Gastroesophageal sphincter (tissue), 4 donors: ENCODE measurements around the gene SLC7A8. TPM values are rescaled to one million over a fixed set of nuclear protein-coding genes. Genes with fewer than 3 reads are reported as not detected.
A peak's percentile ranks its signal among the peaks of the same experiment; 100 is the strongest.

ENCODE experiments used
- ATAC-seq: fragments of 150-250 bp; one replicate; pipeline ENCODE4 v1.9.1; 2016; ENCODE audit warnings: mild to moderate bottlenecking, moderate library complexity
- H3K27ac ChIP-seq, 4 donors: fragments of 200-600 bp; sonication (generic) in 3 of 4; 1 replicate in 3 of 4; 2 replicates in 1 of 4; pipeline ENCODE4 v1.5.1; 2016 to 2019
- H3K27me3 ChIP-seq: fragments of 200-600 bp; sonication (generic); one replicate; pipeline ENCODE4 v1.5.1; 2019
- H3K36me3 ChIP-seq, 2 donors: fragments of 200-600 bp; sonication (generic); one replicate each; pipeline ENCODE4 v1.5.1; 2019; ENCODE audit warnings: control low read depth in 1 of 2
- H3K4me1 ChIP-seq, 3 donors: fragments of 200-600 bp; sonication (generic); 1 replicate in 2 of 3; 2 replicates in 1 of 3; pipeline ENCODE4 v1.5.1; 2016 to 2019; ENCODE audit warnings: control low read depth in 2 of 3
- H3K4me3 ChIP-seq, 2 donors: fragments of 200-600 bp; sonication (generic); one replicate each; pipeline ENCODE4 v1.5.1; 2019; ENCODE audit warnings: mild to moderate bottlenecking in 1 of 2, moderate library complexity in 1 of 2
- H3K9me3 ChIP-seq, 3 donors: fragments of 200-600 bp; sonication (generic); one replicate each; pipeline ENCODE4 v1.5.1; 2017 to 2019; ENCODE audit warnings: control low read depth in 2 of 3
- EP300 ChIP-seq: sonication (generic); formaldehyde crosslinking; IDR thresholded peaks from one replicate; pipeline ENCODE4 v1.6.1; 2017; ENCODE audit warnings: antibody characterized with exemption, mild to moderate bottlenecking
- POLR2A ChIP-seq, 2 donors: fragments of 450-650 bp; IDR thresholded peaks; one replicate each; pipeline ENCODE4 v1.6.1; 2017; ENCODE audit warnings: antibody characterized with exemption in 2 of 2, mild to moderate bottlenecking in 2 of 2, moderate library complexity in 1 of 2
- POLR2AphosphoS5 ChIP-seq: sonication (generic); formaldehyde crosslinking; IDR thresholded peaks from one replicate; pipeline ENCODE4 v1.6.1; 2017; ENCODE audit warnings: antibody characterized with exemption
- WGBS, 2 donors: methylation state at CpG; one replicate each; pipeline ENCODE4 v1.1.5; 2018; ENCODE audit warnings: low coverage in 1 of 2; 5-methylcytosine and 5-hydroxymethylcytosine counted together
- total RNA-seq, 4 donors: library from RNA; depleted of rRNA; stranded (reverse); fragments of >200 nt; gene quantifications; one replicate each; pipeline ENCODE4 v1.1.0, GENCODE V29; 2016
- TF ChIP-seq, protein P1 (sequence below), 4 experiments: fragments of 200-600 bp in 2 of 4; fragments of 450-650 bp in 2 of 4; sonication (generic) in 1 of 4; IDR thresholded peaks; one replicate each; pipeline ENCODE4 v1.5.1; 2017 to 2019; ENCODE audit warnings: antibody characterized with exemption in 4 of 4, mild to moderate bottlenecking in 2 of 4, moderate library complexity in 2 of 4

The SLC7A8 gene
- total RNA-seq, 4 donors from 2014 or later: 21.6 to 56.7 (median 32.2) TPM

DNA sequence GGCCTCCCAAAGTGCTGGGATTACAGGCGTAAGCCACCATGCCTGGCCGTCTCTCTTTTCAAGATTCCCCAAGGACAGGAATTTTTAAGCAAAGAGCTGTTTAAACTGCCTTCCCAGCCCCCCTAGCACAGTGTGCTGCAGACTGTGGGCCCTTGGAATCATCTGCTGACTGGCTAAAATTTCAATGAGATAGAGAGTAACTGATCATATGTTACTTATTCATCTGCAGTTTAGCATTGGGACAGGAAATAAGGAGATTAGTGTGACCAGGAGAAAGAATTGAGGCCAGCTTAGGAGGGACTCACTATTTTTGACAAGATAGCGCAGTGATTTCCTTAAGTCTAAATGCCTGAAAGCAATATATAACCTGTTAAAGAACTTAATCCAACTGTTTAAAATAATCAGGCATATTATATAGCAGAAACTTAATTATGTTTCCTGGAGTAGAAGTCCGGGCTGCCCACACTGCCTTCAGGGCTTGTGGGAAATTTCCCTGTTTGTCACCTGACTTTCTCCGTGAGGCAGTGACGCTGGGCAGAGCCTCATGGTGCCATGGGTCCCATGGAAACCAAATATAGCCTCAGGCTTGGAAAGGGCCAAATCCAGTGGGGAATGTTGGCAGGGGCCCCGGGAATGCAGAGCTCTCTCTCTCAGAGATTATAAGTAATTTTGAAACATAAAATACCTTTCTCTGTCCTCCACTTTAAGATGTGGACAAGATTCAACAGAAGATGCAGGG is 41.6 kb downstream of the SLC7A8 start:
- TF ChIP-seq, protein P1, sequence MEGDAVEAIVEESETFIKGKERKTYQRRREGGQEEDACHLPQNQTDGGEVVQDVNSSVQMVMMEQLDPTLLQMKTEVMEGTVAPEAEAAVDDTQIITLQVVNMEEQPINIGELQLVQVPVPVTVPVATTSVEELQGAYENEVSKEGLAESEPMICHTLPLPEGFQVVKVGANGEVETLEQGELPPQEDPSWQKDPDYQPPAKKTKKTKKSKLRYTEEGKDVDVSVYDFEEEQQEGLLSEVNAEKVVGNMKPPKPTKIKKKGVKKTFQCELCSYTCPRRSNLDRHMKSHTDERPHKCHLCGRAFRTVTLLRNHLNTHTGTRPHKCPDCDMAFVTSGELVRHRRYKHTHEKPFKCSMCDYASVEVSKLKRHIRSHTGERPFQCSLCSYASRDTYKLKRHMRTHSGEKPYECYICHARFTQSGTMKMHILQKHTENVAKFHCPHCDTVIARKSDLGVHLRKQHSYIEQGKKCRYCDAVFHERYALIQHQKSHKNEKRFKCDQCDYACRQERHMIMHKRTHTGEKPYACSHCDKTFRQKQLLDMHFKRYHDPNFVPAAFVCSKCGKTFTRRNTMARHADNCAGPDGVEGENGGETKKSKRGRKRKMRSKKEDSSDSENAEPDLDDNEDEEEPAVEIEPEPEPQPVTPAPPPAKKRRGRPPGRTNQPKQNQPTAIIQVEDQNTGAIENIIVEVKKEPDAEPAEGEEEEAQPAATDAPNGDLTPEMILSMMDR (IDR thresholded peaks at IDR 0.05): no peak
- TF ChIP-seq POLR2AphosphoS5 (peak; percentile 87), EP300 (peak; percentile 22), POLR2A (IDR thresholded peaks at IDR 0.05) (no peak)
- peak overlapping the region; percentile 72 to 95 (median 87) for H3K27ac ChIP-seq
- H3K4me3 ChIP-seq: no peak overlapping the region
- WGBS, 2 donors: 36 to 40% methylated on average over 2 to 5 of the region's 7 CpGs
- ATAC-seq: peak; percentile 79
- H3K36me3 ChIP-seq: peaks cover 0 to 52% of the 10 kb centered on the region in 2 donors
- no peaks in the 10 kb centered on the region for H3K27me3 ChIP-seq
- peaks cover 12 to 87% (median 16%) of the 10 kb centered on the region in 3 donors for H3K4me1 ChIP-seq
- H3K9me3 ChIP-seq: no peaks in the 10 kb centered on the region

DNA sequence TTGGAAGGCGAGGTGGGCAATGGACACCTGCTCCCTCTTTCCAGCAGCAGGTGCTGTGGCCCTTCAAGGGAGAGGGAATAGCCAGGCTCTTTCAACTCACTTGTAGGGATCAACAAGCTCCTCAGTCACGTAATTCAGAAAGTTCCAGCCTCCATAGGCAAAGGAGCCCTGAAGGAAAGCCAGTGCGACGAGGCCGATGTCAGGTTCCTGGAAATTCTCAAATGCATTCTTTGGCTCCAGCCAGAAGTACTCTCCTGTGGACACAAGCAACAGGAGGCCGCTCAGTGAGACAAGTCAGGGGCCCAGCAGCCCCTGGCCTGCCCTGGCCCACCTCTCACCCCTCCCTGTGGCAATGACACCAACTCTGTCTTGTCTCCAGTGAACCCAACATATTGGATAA is 43.1 kb downstream of the SLC7A8 start:
- Histone ChIP-seq H3K36me3 (peaks cover 0 to 67% of the 10 kb centered on the region in 2 donors), H3K4me1 (peaks cover 7 to 73% (median 11%) of the 10 kb centered on the region in 3 donors), H3K4me3 (no peak overlapping the region), H3K27me3 (no peaks in the 10 kb centered on the region), H3K27ac (peak overlapping the region in 3 of 4 donors; percentile 39 to 95 (median 90)), H3K9me3 (no peaks in the 10 kb centered on the region)
- TF ChIP-seq POLR2AphosphoS5 (no peak), EP300 (no peak)
- no peak for ATAC-seq
- 57% methylated on average over 5 of the region's 6 CpGs; no CpG with 5 or more reads in 1 of the 2 donors for WGBS, 2 donors

DNA sequence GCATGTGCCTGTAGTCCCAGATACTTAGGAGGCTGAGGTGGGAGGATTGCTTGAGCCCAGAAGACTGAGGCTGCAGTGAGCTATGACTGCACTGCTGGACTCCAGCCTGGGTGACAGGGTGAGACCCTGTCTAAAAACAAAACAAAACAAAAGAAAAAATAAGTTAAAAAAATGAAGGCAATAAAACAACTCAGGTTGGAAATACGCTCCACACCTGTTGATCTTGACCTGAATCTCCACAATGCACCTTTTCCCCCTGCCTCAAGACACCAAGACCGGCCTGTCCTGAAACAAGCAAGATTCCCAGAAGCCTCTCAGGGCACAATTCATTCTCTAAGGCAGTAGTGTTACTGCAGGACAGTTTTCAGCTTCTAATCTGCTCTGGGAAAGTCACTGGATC is 43.6 kb downstream of the SLC7A8 start:
- TF ChIP-seq EP300 (no peak), POLR2A (IDR thresholded peaks at IDR 0.05) (no peak), POLR2AphosphoS5 (no peak)
- TF ChIP-seq, protein P1 (IDR thresholded peaks at IDR 0.05): no peak
- Histone ChIP-seq H3K27ac (peak overlapping the region in 2 of 4 donors; percentile 90 to 95), H3K4me1 (peaks cover 7 to 68% (median 11%) of the 10 kb centered on the region in 3 donors), H3K27me3 (no peaks in the 10 kb centered on the region), H3K4me3 (no peak overlapping the region), H3K9me3 (no peaks in the 10 kb centered on the region), H3K36me3 (peaks cover 0 to 71% of the 10 kb centered on the region in 2 donors)
- 93% methylated on average over 2 of the region's 2 CpGs; no CpG with 5 or more reads in 1 of the 2 donors for WGBS, 2 donors
- ATAC-seq: no peak

GRCh38 chr14:23137813-23138535 is 45.5 kb downstream of the SLC7A8 start:
- Histone ChIP-seq H3K27ac (peak overlapping the region; percentile 9 to 72 (median 50)), H3K27me3 (no peaks in the 10 kb centered on the region), H3K4me3 (no peak overlapping the region), H3K36me3 (peaks cover 0 to 83% of the 10 kb centered on the region in 2 donors), H3K9me3 (no peaks in the 10 kb centered on the region), H3K4me1 (peaks cover 7 to 49% (median 10%) of the 10 kb centered on the region in 3 donors)
- ATAC-seq: no peak
- TF ChIP-seq POLR2AphosphoS5 (no peak), EP300 (no peak), POLR2A (IDR thresholded peaks at IDR 0.05) (no peak)
- TF ChIP-seq, protein P1 (IDR thresholded peaks at IDR 0.05): no peak
- 72 to 90% methylated on average over 3 of the region's 6 CpGs for WGBS, 2 donors

DNA sequence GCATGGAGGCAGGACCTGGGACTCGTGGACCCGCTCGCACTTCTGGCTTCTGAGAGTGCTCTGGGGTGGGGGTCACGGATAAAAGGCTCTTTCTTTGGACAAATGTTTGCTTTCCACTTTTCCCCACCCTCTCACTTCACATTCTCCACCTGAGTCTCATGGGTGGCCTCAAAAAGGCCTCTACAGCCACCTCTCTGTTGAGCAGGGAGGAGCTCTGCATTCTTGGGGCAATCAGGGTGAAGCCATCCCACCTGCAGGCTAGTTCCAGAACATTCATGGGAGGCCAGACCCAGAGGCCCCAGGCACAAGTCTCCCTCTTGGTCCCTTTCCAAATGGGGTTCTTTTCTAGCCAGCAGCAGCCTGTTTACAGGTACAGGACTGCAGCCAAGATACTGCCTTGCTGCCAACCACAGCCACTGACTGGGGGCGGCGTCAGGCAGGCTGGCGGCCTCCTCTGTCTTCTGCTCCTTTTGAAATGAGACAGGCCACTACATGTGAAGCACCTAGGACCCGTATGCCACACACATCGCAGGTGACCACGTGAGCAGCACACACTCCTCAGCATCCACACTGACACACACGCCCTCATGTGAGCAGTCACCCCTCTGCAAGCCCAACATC is 46.2 kb downstream of the SLC7A8 start:
- peaks cover 3 to 42% (median 4%) of the 10 kb centered on the region in 3 donors for H3K4me1 ChIP-seq
- 83% methylated on average over 4 of the region's 11 CpGs; no CpG with 5 or more reads in 1 of the 2 donors for WGBS, 2 donors
- ATAC-seq: peak; percentile 34
- peaks cover 0 to 82% of the 10 kb centered on the region in 2 donors for H3K36me3 ChIP-seq
- no peak overlapping the region for H3K4me3 ChIP-seq
- H3K27ac ChIP-seq: peak overlapping the region in 3 of 4 donors; percentile 45 to 72 (median 54)
- TF ChIP-seq POLR2A (IDR thresholded peaks at IDR 0.05): peak in 1 of 2 donors; percentile 20
- TF ChIP-seq, protein P1 (IDR thresholded peaks at IDR 0.05): no peak
- no peaks in the 10 kb centered on the region for H3K9me3 ChIP-seq
- no peaks in the 10 kb centered on the region for H3K27me3 ChIP-seq
